RWPE2 (cell line): ENCODE results near the gene PLIN3.
"Not testable (repeated sequence)": the region's sequence is repeated elsewhere in the genome, so short reads cannot be mapped to it uniquely, and the experiment has no call there.

ENCODE experiments used
- ATAC-seq: fragments of 200-7000 bp; cut with Tn5 transposase; 3 replicates; pipeline ENCODE4 v1.9.1; 2021; ENCODE audit warnings: low read depth
- DNase-seq: peaks from one replicate; pipeline ENCODE4 v3.0.0-alpha.2; 2020; ENCODE audit warnings: low spot score
- H3K27ac ChIP-seq: fragments of 450-650 bp; 2 replicates; pipeline ENCODE4 v1.5.1; 2017; ENCODE audit warnings: mild to moderate bottlenecking; ENCODE audit not compliant: poor library complexity, severe bottlenecking
- H3K27me3 ChIP-seq: fragments of 250-450 bp; sonication (Bioruptor Pico); 2 replicates; pipeline ENCODE4 v1.5.1; 2021; ENCODE audit warnings: mild to moderate bottlenecking, moderate library complexity; ENCODE audit not compliant: insufficient read depth, poor library complexity, severe bottlenecking
- H3K36me3 ChIP-seq: fragments of 250-450 bp; sonication (Bioruptor Pico); 2 replicates; pipeline ENCODE4 v1.5.1; 2020; ENCODE audit warnings: low read depth, mild to moderate bottlenecking, moderate library complexity
- H3K4me1 ChIP-seq: fragments of 250-450 bp; sonication (Bioruptor Pico); 2 replicates; pipeline ENCODE4 v1.5.1; 2021; ENCODE audit warnings: mild to moderate bottlenecking, moderate library complexity; ENCODE audit not compliant: insufficient read depth, poor library complexity, severe bottlenecking
- H3K4me3 ChIP-seq: fragments of 250-450 bp; sonication (Bioruptor Pico); 2 replicates; pipeline ENCODE4 v1.5.1; 2021; ENCODE audit warnings: mild to moderate bottlenecking, moderate library complexity; ENCODE audit not compliant: severe bottlenecking
- H3K9me3 ChIP-seq: fragments of 250-450 bp; sonication (Bioruptor Pico); 2 replicates; pipeline ENCODE4 v1.5.1; 2021; ENCODE audit warnings: mild to moderate bottlenecking, moderate library complexity; ENCODE audit not compliant: severe bottlenecking
- CTCF ChIP-seq: fragments of 450-650 bp; IDR thresholded peaks from one replicate; pipeline ENCODE4 v1.5.1; 2017; ENCODE audit warnings: mild to moderate bottlenecking, moderate library complexity; ENCODE audit not compliant: poor library complexity, severe bottlenecking

Gene PLIN3

GRCh38 chr19:4866595-4867424, 657 bp downstream of the PLIN3 start:
- TF ChIP-seq CTCF: no peak
- ATAC-seq (no peak), DNase-seq (no peak)
- Histone ChIP-seq H3K36me3 (peaks cover 18% of the 10 kb centered on the region; the same call in 1 of the 2 replicates), H3K4me1 (peaks cover 6% of the 10 kb centered on the region), H3K27me3 (no peaks in the 10 kb centered on the region), H3K9me3 (no peaks in the 10 kb centered on the region), H3K27ac (peak overlapping the region; percentile 87), H3K4me3 (peak overlapping the region; percentile 54)

- H3K27me3 ChIP-seq: no peaks in the 10 kb centered on the region
- DNase-seq: no peak
- no peak overlapping the region for H3K4me3 ChIP-seq
- no peak for TF ChIP-seq CTCF
- no peak overlapping the region for H3K27ac ChIP-seq
- H3K9me3 ChIP-seq: no peaks in the 10 kb centered on the region
- H3K36me3 ChIP-seq: peaks cover 56% of the 10 kb centered on the region
- H3K4me1 ChIP-seq: no peaks in the 10 kb centered on the region
- ATAC-seq: no peak
These were observed 6.3 kb downstream of the PLIN3 start for GRCh38 chr19:4861147-4861546.

GRCh38 chr19:4859697-4860096, 7.8 kb downstream of the PLIN3 start:
- Histone ChIP-seq H3K9me3 (no peaks in the 10 kb centered on the region), H3K36me3 (peaks cover 56% of the 10 kb centered on the region), H3K27ac (no peak overlapping the region), H3K27me3 (no peaks in the 10 kb centered on the region), H3K4me1 (no peaks in the 10 kb centered on the region), H3K4me3 (no peak overlapping the region)
- no peak for TF ChIP-seq CTCF
- DNase-seq (no peak), ATAC-seq (no peak)

- H3K27ac ChIP-seq, H3K27me3 ChIP-seq, H3K4me3 ChIP-seq, ATAC-seq, H3K4me1 ChIP-seq, H3K9me3 ChIP-seq, DNase-seq: not testable (repeated sequence)
- peaks cover 58% of the 10 kb centered on the region for H3K36me3 ChIP-seq
These were observed 11.0 kb downstream of the PLIN3 start for GRCh38 chr19:4856468-4856867.

GRCh38 chr19:4853506-4853905, 14.0 kb downstream of the PLIN3 start:
- H3K36me3 ChIP-seq: peaks cover 57% of the 10 kb centered on the region
- not testable (repeated sequence) for ATAC-seq, H3K27me3 ChIP-seq, H3K27ac ChIP-seq, H3K9me3 ChIP-seq, H3K4me3 ChIP-seq, DNase-seq, H3K4me1 ChIP-seq

GRCh38 chr19:4852484-4852883, 15.0 kb downstream of the PLIN3 start:
- no peak for TF ChIP-seq CTCF
- H3K36me3 ChIP-seq: peaks cover 64% of the 10 kb centered on the region
- H3K9me3 ChIP-seq: no peaks in the 10 kb centered on the region
- no peak for DNase-seq
- ATAC-seq: no peak
- no peak overlapping the region for H3K4me3 ChIP-seq
- no peaks in the 10 kb centered on the region for H3K27me3 ChIP-seq
- H3K27ac ChIP-seq: no peak overlapping the region
- H3K4me1 ChIP-seq: no peaks in the 10 kb centered on the region
